ENCODE results near the gene FPGS. TPM values are rescaled to one million over a fixed set of nuclear protein-coding genes. Genes with fewer than 3 reads are reported as not detected.

FPGS gene
- total RNA-seq, 1 donor from 2014 or later = 50.8 TPM

DNA sequence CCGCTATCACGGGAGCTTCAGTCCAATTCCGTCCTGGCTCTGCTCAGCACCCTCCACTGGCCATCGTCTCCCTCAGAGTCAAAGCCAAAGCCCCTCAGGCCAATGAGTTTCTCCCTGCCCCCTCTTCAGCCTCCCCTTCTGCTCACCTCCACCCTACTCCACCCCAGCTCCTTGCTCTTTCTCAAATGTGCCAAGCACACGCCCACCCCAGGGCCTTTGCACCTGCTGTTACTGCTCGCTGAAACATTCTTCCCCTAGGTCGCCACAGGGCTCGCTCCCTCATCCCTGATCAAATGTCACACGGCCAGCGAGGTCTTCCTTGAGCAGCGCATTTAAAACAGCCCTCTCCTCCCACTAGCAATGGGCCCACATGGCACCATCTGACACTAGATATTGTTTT lies 58.1 kb downstream of the FPGS start:
- Mint-ChIP-seq H3K9me3 (ENCODE audit: low read depth) (no peaks in the 10 kb centered on the region), H3K27ac (ENCODE audit: unreplicated experiment) (no peak overlapping the region), H3K27me3 (ENCODE audit: low read depth) (no peaks in the 10 kb centered on the region), H3K36me3 (ENCODE audit: low read depth) (peaks cover 1% of the 10 kb centered on the region), H3K4me3 (ENCODE audit: unreplicated experiment) (no peak overlapping the region), H3K4me1 (ENCODE audit: low read depth) (peaks cover 13% of the 10 kb centered on the region)
- no peak for DNase-seq (ENCODE audit: low spot score)
- TF ChIP-seq, protein P1, sequence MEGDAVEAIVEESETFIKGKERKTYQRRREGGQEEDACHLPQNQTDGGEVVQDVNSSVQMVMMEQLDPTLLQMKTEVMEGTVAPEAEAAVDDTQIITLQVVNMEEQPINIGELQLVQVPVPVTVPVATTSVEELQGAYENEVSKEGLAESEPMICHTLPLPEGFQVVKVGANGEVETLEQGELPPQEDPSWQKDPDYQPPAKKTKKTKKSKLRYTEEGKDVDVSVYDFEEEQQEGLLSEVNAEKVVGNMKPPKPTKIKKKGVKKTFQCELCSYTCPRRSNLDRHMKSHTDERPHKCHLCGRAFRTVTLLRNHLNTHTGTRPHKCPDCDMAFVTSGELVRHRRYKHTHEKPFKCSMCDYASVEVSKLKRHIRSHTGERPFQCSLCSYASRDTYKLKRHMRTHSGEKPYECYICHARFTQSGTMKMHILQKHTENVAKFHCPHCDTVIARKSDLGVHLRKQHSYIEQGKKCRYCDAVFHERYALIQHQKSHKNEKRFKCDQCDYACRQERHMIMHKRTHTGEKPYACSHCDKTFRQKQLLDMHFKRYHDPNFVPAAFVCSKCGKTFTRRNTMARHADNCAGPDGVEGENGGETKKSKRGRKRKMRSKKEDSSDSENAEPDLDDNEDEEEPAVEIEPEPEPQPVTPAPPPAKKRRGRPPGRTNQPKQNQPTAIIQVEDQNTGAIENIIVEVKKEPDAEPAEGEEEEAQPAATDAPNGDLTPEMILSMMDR (IDR thresholded peaks at IDR 0.05) = no peak

DNA sequence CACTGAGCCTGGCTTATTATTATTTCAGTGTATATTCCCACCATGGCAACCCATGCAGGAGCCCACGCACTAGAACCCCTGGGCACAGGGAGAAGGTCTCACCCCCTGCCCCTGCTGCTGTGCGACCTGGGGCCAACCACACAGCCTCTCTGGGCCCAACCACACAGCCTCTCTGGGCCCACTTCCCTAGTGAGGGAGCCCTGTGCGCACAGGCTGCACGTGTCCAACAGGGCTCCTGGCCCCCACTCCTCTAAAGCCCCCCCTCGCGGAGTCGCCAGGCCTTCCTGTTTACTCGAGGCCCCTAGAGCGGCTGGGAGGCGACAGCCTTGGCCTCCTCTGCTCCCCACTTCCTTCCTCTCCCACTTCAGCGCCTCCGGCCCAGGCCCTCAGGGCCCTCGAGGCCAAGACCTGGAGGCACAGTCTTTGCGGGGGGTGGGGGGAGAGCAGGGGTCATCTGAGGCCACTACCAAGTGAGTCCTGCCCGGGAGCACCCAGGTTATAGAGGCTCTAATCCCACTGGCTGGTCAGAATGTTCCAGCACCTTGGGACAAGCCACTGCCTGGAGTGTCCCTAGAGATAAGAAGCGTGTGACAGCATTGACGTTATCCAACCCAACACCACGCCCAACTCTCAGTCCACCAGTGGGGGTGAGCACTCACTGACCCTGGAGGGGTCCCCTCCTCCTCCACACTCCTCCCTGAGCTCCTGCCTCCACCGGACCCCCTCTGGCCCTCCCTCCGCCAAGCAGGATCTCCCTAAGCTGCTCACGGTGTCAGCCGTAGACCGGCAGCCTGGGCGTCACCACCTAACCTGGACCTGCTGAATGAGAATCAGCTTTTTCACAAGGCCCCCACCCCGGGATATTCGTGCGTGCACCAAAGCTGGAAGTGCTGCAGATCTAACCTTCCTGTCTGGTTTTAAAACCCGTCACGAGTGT lies 59.7 kb downstream of the FPGS start:
- Mint-ChIP-seq H3K4me1 (ENCODE audit: low read depth) (peaks cover 10% of the 10 kb centered on the region), H3K27ac (ENCODE audit: unreplicated experiment) (no peak overlapping the region), H3K9me3 (ENCODE audit: low read depth) (no peaks in the 10 kb centered on the region), H3K27me3 (ENCODE audit: low read depth) (no peaks in the 10 kb centered on the region), H3K36me3 (ENCODE audit: low read depth) (peaks cover 3% of the 10 kb centered on the region), H3K4me3 (ENCODE audit: unreplicated experiment) (no peak overlapping the region)
- TF ChIP-seq, protein P1 (IDR thresholded peaks at IDR 0.05) = no peak
- DNase-seq (ENCODE audit: low spot score) = no peak

DNA sequence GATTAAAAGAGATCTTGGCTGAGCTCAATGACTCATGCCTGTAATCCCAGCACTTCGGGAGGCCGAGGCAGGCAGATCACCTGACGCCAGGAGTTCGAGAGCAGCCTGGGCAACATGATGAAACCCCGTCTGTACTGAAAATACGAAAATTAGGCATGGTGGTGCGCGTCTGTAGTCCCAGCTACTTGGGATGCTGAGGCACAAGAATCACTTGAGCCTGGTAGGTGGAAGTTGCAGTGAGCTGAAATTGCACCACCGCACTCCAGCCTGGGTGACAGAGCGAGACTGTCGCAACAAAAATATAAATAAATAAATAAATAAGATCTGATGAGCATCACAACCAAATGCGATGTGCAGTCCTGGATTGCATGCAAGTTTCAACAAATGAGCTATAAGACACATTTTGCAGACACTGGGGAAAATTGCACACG lies 60.5 kb downstream of the FPGS start:
- H3K4me3 Mint-ChIP-seq (ENCODE audit: unreplicated experiment) = no peak overlapping the region
- H3K4me1 Mint-ChIP-seq (ENCODE audit: low read depth) = peaks cover 6% of the 10 kb centered on the region
- H3K27me3 Mint-ChIP-seq (ENCODE audit: low read depth) = no peaks in the 10 kb centered on the region
- no peaks in the 10 kb centered on the region for H3K9me3 Mint-ChIP-seq (ENCODE audit: low read depth)
- TF ChIP-seq, protein P1 (IDR thresholded peaks at IDR 0.05) = no peak
- no peak for DNase-seq (ENCODE audit: low spot score)
- H3K27ac Mint-ChIP-seq (ENCODE audit: unreplicated experiment) = no peak overlapping the region
- peaks cover 3% of the 10 kb centered on the region for H3K36me3 Mint-ChIP-seq (ENCODE audit: low read depth)

Small RNA genes within 50 kb of the gene (microRNA-seq; reads per million reads assigned to microRNA genes)
- gene MIR2861 (ENCODE audit: borderline number of aligned reads) (not detected), gene MIR3960 (ENCODE audit: borderline number of aligned reads) (not detected)

Other genes with a start within 250 kb of the FPGS start
- gene STXBP1, start 190.6 kb upstream of the FPGS start, total RNA-seq = 40.7 to 45.3 TPM (median 41.6 TPM) in 3 replicates
- gene CFAP157, start 95.9 kb upstream of the FPGS start, total RNA-seq = 0.27 TPM in 1 of 3 replicates, not detected in the others
- gene PTRH1, start 87.2 kb upstream of the FPGS start, total RNA-seq = 11.0 to 13.3 TPM (median 11.2 TPM) in 3 replicates
- not detected in 3 replicates for gene TTC16, start 86.8 kb upstream of the FPGS start, total RNA-seq
- 6.1 to 8.1 TPM (median 6.4 TPM) in 3 replicates for gene TOR2A, start 67.6 kb upstream of the FPGS start, total RNA-seq
- 2.5 to 9.9 TPM (median 9.4 TPM) in 3 replicates for gene SH2D3C, start 24.2 kb upstream of the FPGS start, total RNA-seq
- gene CDK9, start 16.8 kb upstream of the FPGS start, total RNA-seq = 54.9 to 67.6 TPM (median 60.3 TPM) in 3 replicates
- 81.3 to 101 TPM (median 89.5 TPM) in 3 replicates for gene ENG, start 51.8 kb downstream of the FPGS start, total RNA-seq
- gene AK1, start 74.8 kb downstream of the FPGS start, total RNA-seq = 75.3 to 83.8 TPM (median 77.2 TPM) in 3 replicates
- 45.5 to 54.3 TPM (median 47.5 TPM) in 3 replicates for gene ST6GALNAC6, start 96.7 kb downstream of the FPGS start, total RNA-seq
- gene ST6GALNAC4, start 114.2 kb downstream of the FPGS start, total RNA-seq = 22.2 to 25.5 TPM (median 24.4 TPM) in 3 replicates
- 1.4 to 4.3 TPM (median 2.7 TPM) in 3 replicates for gene PIP5KL1, start 127.9 kb downstream of the FPGS start, total RNA-seq
- gene DPM2, start 135.0 kb downstream of the FPGS start, total RNA-seq = 26.3 to 28.9 TPM (median 27.8 TPM) in 3 replicates
- 39.4 to 63.0 TPM (median 61.8 TPM) in 3 replicates for gene EEIG1, start 178.1 kb downstream of the FPGS start, total RNA-seq

Data from chondrocyte (in vitro differentiated cells).